A549 (cell line): ENCODE measurements around the gene PRF1. TPM values are rescaled to one million over a fixed set of nuclear protein-coding genes. Genes with fewer than 3 reads are reported as not detected.

ENCODE experiments used
- ATAC-seq, 2 experiments: fragments of 200-7000 bp in 1 of 2; fragments of >200 bp in 1 of 2; cut with Nextera tagmentation in 1 of 2; cut with Tn5 transposase in 1 of 2; 3 replicates each; pipeline versions ENCODE4 v1.8.0 to v1.9.1; 2018 to 2020; ENCODE audit warnings: mild to moderate bottlenecking in 1 of 2, moderate library complexity in 1 of 2
- CTCF ChIA-PET: fragments of 300-600 bp; sonication (Branson Sonifier 250); formaldehyde crosslinking; extraction: SDS; loops from one replicate; lab custom pipeline; 2021; ENCODE audit warnings: antibody characterized with exemption, inconsistent platforms; lab: Yijun Ruan, JAX
- POLR2A ChIA-PET: fragments of 350-600 bp; formaldehyde crosslinking; extraction: SDS; loops from one replicate; lab custom pipeline; 2021; ENCODE audit warnings: antibody characterized with exemption, inconsistent platforms; lab: Yijun Ruan, JAX
- DNase-seq, 2 experiments: peaks; one replicate each; pipeline versions ENCODE4 v3.0.0 to v3.0.0-alpha.2; 2011 to 2016; ENCODE audit warnings: low read depth in 1 of 2, low spot score in 1 of 2
- FAIRE-seq: peaks from 2 replicates; lab custom pipeline; 2011; peaks lifted over from hg19 to GRCh38; lab: Jason Lieb, UNC
- H3K27ac ChIP-seq, 2 experiments: fragments of >200 bp; sonication (Bioruptor Twin); formaldehyde crosslinking; 3 replicates each; pipeline ENCODE4 v1.5.1; 2016 to 2017
- H3K4me1 ChIP-seq: fragments of >200 bp; sonication (Bioruptor Twin); formaldehyde crosslinking; 3 replicates; pipeline ENCODE4 v1.6.1; 2016
- H3K4me2 ChIP-seq: fragments of >200 bp; sonication (Bioruptor Twin); formaldehyde crosslinking; 3 replicates; pipeline ENCODE4 v1.6.1; 2016
- H3K4me3 ChIP-seq: fragments of >200 bp; sonication (Bioruptor Twin); formaldehyde crosslinking; 3 replicates; pipeline ENCODE4 v1.5.1; 2016
- H3K9me3 ChIP-seq: fragments of >200 bp; sonication (Bioruptor Twin); formaldehyde crosslinking; 3 replicates; pipeline ENCODE4 v1.6.1; 2016
- BHLHE40 ChIP-seq: IDR thresholded peaks from 2 replicates; pipeline ENCODE4 v1.6.1; 2012; ENCODE audit warnings: low read depth, low read length, inconsistent platforms
- CHD4 ChIP-seq: fragments of 200-600 bp; sonication (generic); IDR thresholded peaks from 2 replicates; pipeline ENCODE4 v1.6.1; 2016; ENCODE audit warnings: antibody characterized with exemption, mild to moderate bottlenecking, borderline replicate concordance
- ESRRA ChIP-seq: fragments of 150-350 bp; IDR thresholded peaks from 2 replicates; pipeline ENCODE4 v1.6.1; 2014; ENCODE audit warnings: mild to moderate bottlenecking, low read length, borderline replicate concordance
- FOSB ChIP-seq: fragments of 250-450 bp; sonication (Bioruptor Pico); IDR thresholded peaks from 2 replicates; pipeline ENCODE4 v1.5.0; 2020; ENCODE audit warnings: mild to moderate bottlenecking, moderate library complexity
- HOXB13 ChIP-seq: fragments of 250-450 bp; sonication (Bioruptor Pico); IDR thresholded peaks from 2 replicates; pipeline ENCODE4 v1.5.0; 2020; ENCODE audit warnings: low read depth, mild to moderate bottlenecking, moderate library complexity
- MAFK ChIP-seq: fragments of 450-650 bp; IDR thresholded peaks from 2 replicates; pipeline ENCODE4 v1.6.1; 2014; ENCODE audit not compliant: partially characterized antibody
- MAZ ChIP-seq: fragments of 150-350 bp; IDR thresholded peaks from 2 replicates; pipeline ENCODE4 v1.6.1; 2014; ENCODE audit warnings: antibody characterized with exemption, low read depth, low read length, borderline replicate concordance
- NFE2L2 ChIP-seq: fragments of 150-350 bp; conservative IDR thresholded peaks from 2 replicates; pipeline ENCODE4 v1.6.1; 2014; ENCODE audit warnings: low read length
- PHF8 ChIP-seq: fragments of 200-600 bp; sonication (generic); IDR thresholded peaks from 2 replicates; pipeline ENCODE4 v1.6.1; 2016; ENCODE audit warnings: low read depth, mild to moderate bottlenecking, antibody characterized with exemption, moderate library complexity, borderline replicate concordance
- POLR2AphosphoS2 ChIP-seq: conservative IDR thresholded peaks from 2 replicates; pipeline ENCODE4 v1.6.1; 2012; ENCODE audit warnings: low read length, improper control_type of control experiment, inconsistent platforms
- RAD21 ChIP-seq, 2 experiments: fragments of >200 bp in 1 of 2; sonication (Bioruptor Twin) in 1 of 2; formaldehyde crosslinking in 1 of 2; IDR thresholded peaks in 1 of 2; conservative IDR thresholded peaks in 1 of 2; 2 replicates in 1 of 2; 3 replicates in 1 of 2; pipeline ENCODE4 v1.6.1; 2012 to 2018; ENCODE audit warnings: inconsistent platforms in 1 of 2
- RCOR1 ChIP-seq: fragments of 150-350 bp; IDR thresholded peaks from 2 replicates; pipeline ENCODE4 v1.6.1; 2014; ENCODE audit warnings: antibody characterized with exemption, low read length, low read depth
- RFX5 ChIP-seq: fragments of 450-650 bp; IDR thresholded peaks from 2 replicates; pipeline ENCODE4 v1.7.1; 2014; ENCODE audit warnings: antibody characterized with exemption, mild to moderate bottlenecking, moderate library complexity
- TP53 ChIP-seq: fragments of 250-450 bp; sonication (Bioruptor Pico); IDR thresholded peaks from 2 replicates; pipeline ENCODE4 v1.5.0; 2021; ENCODE audit warnings: mild to moderate bottlenecking, moderate library complexity
- WGBS: methylation state at CpG from one replicate; pipeline ENCODE4 v1.1.6; 2017; ENCODE audit errors: missing lambda C conversion rate; 5-methylcytosine and 5-hydroxymethylcytosine counted together
- polyA plus RNA-seq, 4 experiments: library from polyadenylated mRNA; depleted of rRNA in 3 of 4; stranded (reverse); fragments of >200 nt; fragmentation: RNase III in 1 of 4; extraction: RNeasy Plus Mini Kit Qiagen cat#74134 plus additional on column Dnase treatment in 1 of 4; gene quantifications; 2 replicates in 3 of 4; 3 replicates in 1 of 4; pipeline ENCODE4 v1.2.3, GENCODE V29; 2011 to 2017
- TF ChIP-seq, protein P1 (sequence below): fragments of >200 bp; sonication (Bioruptor Twin); formaldehyde crosslinking; IDR thresholded peaks from 3 replicates; pipeline ENCODE4 v1.5.1; 2016
- TF ChIP-seq, protein P2 (sequence below): fragments of 200-600 bp; sonication (generic); IDR thresholded peaks from 2 replicates; pipeline ENCODE4 v1.6.1; 2016; ENCODE audit warnings: antibody characterized with exemption, mild to moderate bottlenecking, moderate library complexity

PRF1 gene
- polyA plus RNA-seq, 2 of the 4 experiments (the other 2 are of a cell fraction): not detected

DNA sequence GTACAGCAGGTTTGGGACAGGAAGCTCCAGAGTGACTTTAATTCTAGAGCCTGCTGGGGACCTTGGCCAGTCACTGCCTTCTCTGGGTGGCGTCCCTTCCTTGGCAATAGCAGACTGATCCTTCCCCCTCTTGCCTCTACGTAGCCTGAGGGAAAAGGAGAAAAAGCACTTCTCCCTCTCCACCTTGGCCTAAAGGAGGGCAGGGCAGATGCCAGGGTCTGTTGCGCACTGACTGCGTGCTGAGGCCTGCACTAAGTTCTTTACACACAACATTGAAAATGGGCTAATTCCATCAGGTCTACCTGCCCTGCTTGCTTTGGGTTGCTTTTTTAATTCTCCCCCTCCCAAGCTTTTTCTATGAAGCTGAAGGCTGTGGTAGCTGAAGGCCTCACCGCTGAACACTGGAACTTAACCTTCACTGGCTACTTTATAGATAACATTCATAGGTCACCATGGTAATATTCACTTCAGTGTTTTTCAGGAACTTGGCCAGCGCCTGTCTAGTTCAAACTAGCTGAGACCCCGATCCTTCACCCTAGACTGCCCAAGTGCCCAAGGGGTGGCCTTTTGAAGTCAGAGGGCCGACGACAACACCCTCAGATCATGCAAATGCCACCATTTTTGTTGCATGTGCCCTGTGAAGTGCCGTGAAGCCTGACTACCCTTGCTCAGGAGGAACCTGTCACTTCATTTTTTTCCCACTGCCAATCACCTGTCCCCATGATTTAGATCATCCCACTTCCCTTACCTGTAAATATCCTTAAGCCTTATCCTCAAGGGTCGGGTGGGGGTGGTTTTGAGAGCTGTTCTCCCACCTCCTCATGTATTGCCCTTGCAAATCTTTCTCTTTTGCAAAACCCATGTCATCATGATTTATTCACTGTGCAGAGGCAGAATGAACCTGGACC lies 28.7 kb downstream of the PRF1 start:
- TF ChIP-seq, protein P1, sequence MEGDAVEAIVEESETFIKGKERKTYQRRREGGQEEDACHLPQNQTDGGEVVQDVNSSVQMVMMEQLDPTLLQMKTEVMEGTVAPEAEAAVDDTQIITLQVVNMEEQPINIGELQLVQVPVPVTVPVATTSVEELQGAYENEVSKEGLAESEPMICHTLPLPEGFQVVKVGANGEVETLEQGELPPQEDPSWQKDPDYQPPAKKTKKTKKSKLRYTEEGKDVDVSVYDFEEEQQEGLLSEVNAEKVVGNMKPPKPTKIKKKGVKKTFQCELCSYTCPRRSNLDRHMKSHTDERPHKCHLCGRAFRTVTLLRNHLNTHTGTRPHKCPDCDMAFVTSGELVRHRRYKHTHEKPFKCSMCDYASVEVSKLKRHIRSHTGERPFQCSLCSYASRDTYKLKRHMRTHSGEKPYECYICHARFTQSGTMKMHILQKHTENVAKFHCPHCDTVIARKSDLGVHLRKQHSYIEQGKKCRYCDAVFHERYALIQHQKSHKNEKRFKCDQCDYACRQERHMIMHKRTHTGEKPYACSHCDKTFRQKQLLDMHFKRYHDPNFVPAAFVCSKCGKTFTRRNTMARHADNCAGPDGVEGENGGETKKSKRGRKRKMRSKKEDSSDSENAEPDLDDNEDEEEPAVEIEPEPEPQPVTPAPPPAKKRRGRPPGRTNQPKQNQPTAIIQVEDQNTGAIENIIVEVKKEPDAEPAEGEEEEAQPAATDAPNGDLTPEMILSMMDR: no peak
- ChIA-PET POLR2A (no interaction called here), CTCF (interaction anchor here (0.6 to 1.4 kb wide), 4 partner anchors 12 to 33 kb away, joined by 3 to 7 read pairs (median 4); no protein-coding TSS in a partner anchor)
- Histone ChIP-seq H3K9me3 (no peaks in the 10 kb centered on the region), H3K4me1 (0 out of 3 replicates have a peak, but pooled peaks cover 4% of the 10 kb centered on the region), H3K4me2 (no peak overlapping the region), H3K4me3 (no peak overlapping the region), H3K27ac (no peak overlapping the region)
- 85% methylated on average over 11 of the region's 11 CpGs for whole genome bisulfite sequencing
- FAIRE-seq: no peak
- no peak for DNase-seq
- ATAC-seq: no peak

DNA sequence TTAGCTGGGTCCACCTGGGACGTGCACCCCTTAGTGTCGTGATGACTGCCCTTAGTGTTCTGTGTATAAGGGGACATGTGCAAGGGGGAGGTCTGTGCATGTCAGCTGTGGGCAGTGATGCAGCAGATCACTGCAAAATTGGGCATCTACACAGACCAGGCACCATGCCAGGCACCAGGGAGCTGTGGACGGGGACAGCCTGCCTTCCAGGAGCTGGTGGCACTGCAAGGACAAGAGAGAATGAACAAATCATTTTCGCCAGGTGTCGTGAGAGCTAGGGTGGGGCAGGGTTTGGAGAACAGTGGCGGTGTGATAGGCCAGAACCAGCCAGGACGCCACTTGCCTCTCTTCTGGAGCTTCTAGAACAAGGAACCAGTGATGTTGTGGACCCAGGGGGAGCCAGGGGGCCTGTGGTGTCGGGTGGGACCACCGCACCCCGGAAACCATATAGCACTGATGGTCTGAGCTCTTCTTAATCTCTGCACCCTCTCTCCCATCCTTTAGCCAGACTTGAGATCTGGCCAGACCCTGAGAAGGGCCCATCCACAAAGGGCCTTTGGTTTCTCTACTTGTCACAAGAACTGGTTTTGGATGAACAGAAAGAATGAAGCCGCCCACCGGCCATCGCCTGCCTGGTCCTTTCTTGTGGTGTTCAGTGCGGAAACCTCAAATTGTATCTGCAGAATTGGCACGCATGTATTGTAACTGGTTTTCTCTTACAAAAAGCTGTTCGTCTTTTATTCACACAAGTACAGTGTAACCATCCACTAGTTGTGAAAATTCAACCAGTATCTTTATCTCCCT lies 30.7 kb downstream of the PRF1 start:
- no peak for DNase-seq
- Histone ChIP-seq H3K4me1 (0 out of 3 replicates have a peak, but pooled peaks cover 4% of the 10 kb centered on the region), H3K27ac (no peak overlapping the region), H3K9me3 (no peaks in the 10 kb centered on the region), H3K4me2 (no peak overlapping the region), H3K4me3 (no peak overlapping the region)
- no peak for ATAC-seq
- POLR2A ChIA-PET: no interaction called here
- no peak for FAIRE-seq
- WGBS: 87% methylated on average over 16 of the region's 16 CpGs
- CTCF ChIA-PET: interaction anchor here (1.9 kb wide), 2 partner anchors 22 to 188 kb away, joined by 4 to 9 read pairs; no protein-coding TSS in a partner anchor
- TF ChIP-seq NFE2L2 (no peak), PHF8 (no peak)

DNA sequence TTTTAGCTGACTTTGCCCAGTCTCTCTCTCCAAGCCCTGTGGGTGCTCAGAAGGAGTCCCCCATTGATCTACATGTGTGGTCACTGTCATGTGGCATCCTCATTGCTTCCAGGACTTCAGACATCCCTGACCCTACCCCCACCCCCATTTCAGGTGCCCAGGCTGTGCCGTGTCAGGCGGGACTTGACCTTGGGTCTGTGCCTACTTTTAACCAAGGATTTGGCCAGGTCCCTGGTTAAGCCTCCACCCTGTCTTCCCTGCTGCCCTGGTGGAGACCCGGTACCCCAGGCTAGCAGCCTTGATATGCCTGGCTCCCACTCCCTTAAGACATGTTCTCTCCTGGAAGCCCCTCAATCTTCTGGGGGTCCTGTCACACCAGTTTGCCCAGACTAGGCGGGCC lies 31.3 kb downstream of the PRF1 start:
- TF ChIP-seq HOXB13 (CRISPR knock-in tag): no peak
- TF ChIP-seq RAD21 (conservative IDR thresholded peaks at IDR 0.05 in 1 of 2, IDR thresholded peaks at IDR 0.05 in 1 of 2): no peak
- TF ChIP-seq, protein P2, sequence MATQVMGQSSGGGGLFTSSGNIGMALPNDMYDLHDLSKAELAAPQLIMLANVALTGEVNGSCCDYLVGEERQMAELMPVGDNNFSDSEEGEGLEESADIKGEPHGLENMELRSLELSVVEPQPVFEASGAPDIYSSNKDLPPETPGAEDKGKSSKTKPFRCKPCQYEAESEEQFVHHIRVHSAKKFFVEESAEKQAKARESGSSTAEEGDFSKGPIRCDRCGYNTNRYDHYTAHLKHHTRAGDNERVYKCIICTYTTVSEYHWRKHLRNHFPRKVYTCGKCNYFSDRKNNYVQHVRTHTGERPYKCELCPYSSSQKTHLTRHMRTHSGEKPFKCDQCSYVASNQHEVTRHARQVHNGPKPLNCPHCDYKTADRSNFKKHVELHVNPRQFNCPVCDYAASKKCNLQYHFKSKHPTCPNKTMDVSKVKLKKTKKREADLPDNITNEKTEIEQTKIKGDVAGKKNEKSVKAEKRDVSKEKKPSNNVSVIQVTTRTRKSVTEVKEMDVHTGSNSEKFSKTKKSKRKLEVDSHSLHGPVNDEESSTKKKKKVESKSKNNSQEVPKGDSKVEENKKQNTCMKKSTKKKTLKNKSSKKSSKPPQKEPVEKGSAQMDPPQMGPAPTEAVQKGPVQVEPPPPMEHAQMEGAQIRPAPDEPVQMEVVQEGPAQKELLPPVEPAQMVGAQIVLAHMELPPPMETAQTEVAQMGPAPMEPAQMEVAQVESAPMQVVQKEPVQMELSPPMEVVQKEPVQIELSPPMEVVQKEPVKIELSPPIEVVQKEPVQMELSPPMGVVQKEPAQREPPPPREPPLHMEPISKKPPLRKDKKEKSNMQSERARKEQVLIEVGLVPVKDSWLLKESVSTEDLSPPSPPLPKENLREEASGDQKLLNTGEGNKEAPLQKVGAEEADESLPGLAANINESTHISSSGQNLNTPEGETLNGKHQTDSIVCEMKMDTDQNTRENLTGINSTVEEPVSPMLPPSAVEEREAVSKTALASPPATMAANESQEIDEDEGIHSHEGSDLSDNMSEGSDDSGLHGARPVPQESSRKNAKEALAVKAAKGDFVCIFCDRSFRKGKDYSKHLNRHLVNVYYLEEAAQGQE: no peak
- no peak for TF ChIP-seq ESRRA
- no peak for TF ChIP-seq MAZ
- TF ChIP-seq POLR2AphosphoS2: no peak
- no peak for TF ChIP-seq RCOR1
- TF ChIP-seq MAFK: no peak
- no peak for TF ChIP-seq CHD4
- no peak for TF ChIP-seq BHLHE40
- no peak for TF ChIP-seq FOSB (CRISPR knock-in tag)
- no peak for TF ChIP-seq TP53 (CRISPR knock-in tag)
- TF ChIP-seq RFX5: no peak
- FAIRE-seq: no peak
- Histone ChIP-seq H3K4me2 (no peak overlapping the region), H3K4me1 (no peaks in the 10 kb centered on the region), H3K27ac (no peak overlapping the region), H3K4me3 (no peak overlapping the region), H3K9me3 (no peaks in the 10 kb centered on the region)
- no peak for DNase-seq
- WGBS: 96% methylated on average over 2 of the region's 4 CpGs
- ATAC-seq: no peak
- ChIA-PET CTCF (interaction anchor here (0.6 to 1.9 kb wide), 5 partner anchors 21 to 1021 kb away, joined by 3 to 9 read pairs (median 3); no protein-coding TSS in a partner anchor), POLR2A (no interaction called here)
